K562 (cell line): ENCODE measurements around the gene WNK1.

ENCODE experiments used
- CTCF ChIP-seq, 3 experiments: IDR thresholded peaks in 2 of 3; conservative IDR thresholded peaks in 1 of 3; 2 replicates each; pipeline ENCODE4 v1.5.1; 2011 to 2012; ENCODE audit warnings: low read length in 3 of 3, mild to moderate bottlenecking in 3 of 3, control low read depth in 2 of 3, improper control_type of control experiment in 1 of 3, inconsistent platforms in 1 of 3, low read depth in 1 of 3, mixed read lengths in 1 of 3, moderate library complexity in 1 of 3; ENCODE audit not compliant: insufficient read depth in 2 of 3
- EP400 ChIP-seq: fragments of 450-650 bp; IDR thresholded peaks from 2 replicates; pipeline ENCODE4 v1.6.1; 2017; ENCODE audit warnings: antibody characterized with exemption, mild to moderate bottlenecking, moderate library complexity
- FOXA1 ChIP-seq: fragments of 450-650 bp; IDR thresholded peaks from 2 replicates; pipeline ENCODE4 v1.6.1; 2016; ENCODE audit warnings: mild to moderate bottlenecking, borderline replicate concordance
- GTF3C2 ChIP-seq: IDR thresholded peaks from 3 replicates; pipeline ENCODE4 v1.6.1; 2011; ENCODE audit warnings: borderline replicate concordance, mild to moderate bottlenecking, moderate library complexity; ENCODE audit not compliant: insufficient read length; ENCODE audit errors: extremely low read depth
- NR2C1 ChIP-seq, 2 experiments: fragments of 450-650 bp; IDR thresholded peaks; 2 replicates each; pipeline ENCODE4 v1.6.1; 2017; ENCODE audit warnings: mild to moderate bottlenecking in 2 of 2, antibody characterized with exemption in 1 of 2, inconsistent platforms in 1 of 2, missing compliant biosample characterization in 1 of 2, missing genetic modification characterization in 1 of 2
- POLR2AphosphoS5 ChIP-seq: IDR thresholded peaks from 2 replicates; pipeline ENCODE4 v1.6.1; 2011; ENCODE audit warnings: mild to moderate bottlenecking, low read depth, low read length, moderate library complexity; ENCODE audit not compliant: control insufficient read depth, insufficient read depth
- PRPF4 ChIP-seq: fragments of 200-400 bp; formaldehyde crosslinking; IDR thresholded peaks from one replicate; pipeline ENCODE4 v1.6.1; 2017; ENCODE audit warnings: low read length, low read depth, mild to moderate bottlenecking; ENCODE audit not compliant: insufficient read depth, poor library complexity, severe bottlenecking
- USF2 ChIP-seq: sonication (generic); formaldehyde crosslinking; IDR thresholded peaks from 2 replicates; pipeline ENCODE4 v1.5.0; 2020; ENCODE audit warnings: missing genetic modification reagents
- ZNF75A ChIP-seq: fragments of 450-650 bp; formaldehyde crosslinking; IDR thresholded peaks from 2 replicates; pipeline ENCODE4 v1.4.0; 2020; ENCODE audit warnings: mild to moderate bottlenecking

- TF ChIP-seq PRPF4 = no peak
- no peak for TF ChIP-seq USF2 (CRISPR knock-in tag)
- TF ChIP-seq FOXA1 = no peak
- no peak for TF ChIP-seq GTF3C2
- no peak for TF ChIP-seq NR2C1 (IDR thresholded peaks at IDR 0.05)
- TF ChIP-seq NR2C1 (tag; IDR thresholded peaks at IDR 0.05) = no peak
- peak; percentile 46; the same call in 1 of the 2 replicates for TF ChIP-seq POLR2AphosphoS5
- TF ChIP-seq ZNF75A (CRISPR knock-in tag) = no peak
- TF ChIP-seq EP400 = no peak
- TF ChIP-seq CTCF (IDR thresholded peaks at IDR 0.05 in 2 of 3, conservative IDR thresholded peaks at IDR 0.05 in 1 of 3; ENCODE audit: insufficient read depth in 2 of 3, low read depth in 1 of 3, low read length in 3 of 3) = no peak
Observed at GRCh38 chr12:904010-904414, 151.6 kb downstream of the WNK1 start.
